Activated CD4-positive, alpha-beta T cell treated with anti-CD3 and anti-CD28 coated beads for 1 hour (primary cell): ENCODE data around the gene RAB6D.
"Not testable (repeated sequence)": the region's sequence is repeated elsewhere in the genome, so short reads cannot be mapped to it uniquely, and the experiment has no call there.

ENCODE experiments used
- DNase-seq: peaks from one replicate; pipeline ENCODE4 v3.0.0-alpha.2; 2020

Gene RAB6D

DNA sequence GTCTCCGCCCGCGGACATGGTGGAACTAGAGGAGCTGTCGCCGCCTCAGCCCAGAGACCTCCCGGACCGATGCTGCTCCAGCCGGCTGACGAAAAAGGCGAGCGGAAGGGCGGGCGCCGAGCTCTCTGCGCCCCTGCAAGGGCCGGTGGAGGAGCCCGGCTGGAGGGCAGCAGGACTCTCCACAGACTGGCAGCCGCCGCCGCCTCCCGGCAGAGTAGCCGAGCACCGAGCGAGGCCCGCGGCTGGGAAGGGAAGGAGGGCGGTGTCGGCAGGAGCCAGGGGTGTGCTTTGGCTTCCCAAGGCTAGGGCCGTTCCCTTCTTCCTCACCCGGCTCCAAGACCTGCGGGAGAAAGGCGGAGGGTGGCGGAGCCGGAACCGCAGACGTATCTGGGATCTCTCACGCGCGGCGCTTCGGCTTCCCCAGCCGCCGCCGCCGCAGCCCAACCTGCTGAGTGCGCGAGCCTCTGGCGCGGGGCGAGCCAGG, at the start of gene RAB6D:
Gene RAB6D, minus strand, starts transcription at position 466 of the 484 bp plus-strand sequence. Its CDS starts 448 bp downstream, at position 18.
- DNase-seq = not testable (repeated sequence)

DNA sequence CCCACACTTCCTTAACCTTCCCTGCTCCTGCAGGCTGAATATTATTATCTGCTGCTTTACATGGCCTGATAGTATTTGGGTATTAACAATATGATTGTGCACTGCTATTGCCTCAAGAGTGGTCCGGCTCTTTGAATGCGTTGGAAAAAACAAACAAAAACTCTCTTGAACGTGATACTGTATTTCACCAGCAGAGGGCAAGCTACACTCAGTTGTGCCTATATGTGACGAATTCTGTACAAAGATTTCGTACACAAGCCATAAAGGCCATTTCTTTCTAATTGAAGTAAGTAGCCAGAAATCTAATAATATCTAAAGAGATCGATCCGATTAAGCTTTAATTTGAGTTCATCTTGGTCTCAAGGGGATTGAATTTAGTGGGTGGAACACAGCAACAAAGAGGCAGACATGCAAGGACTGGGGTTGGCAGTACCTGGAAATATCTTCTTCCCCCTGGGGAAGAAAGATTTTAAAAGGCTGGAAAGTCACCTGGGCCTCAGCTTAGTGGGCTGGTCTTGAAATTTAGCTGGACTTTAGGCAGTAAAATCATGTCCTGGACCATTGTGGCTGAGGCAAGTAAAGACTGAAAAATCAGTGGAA, 49.3 kb upstream of the RAB6D start:
- no peak for DNase-seq

DNA sequence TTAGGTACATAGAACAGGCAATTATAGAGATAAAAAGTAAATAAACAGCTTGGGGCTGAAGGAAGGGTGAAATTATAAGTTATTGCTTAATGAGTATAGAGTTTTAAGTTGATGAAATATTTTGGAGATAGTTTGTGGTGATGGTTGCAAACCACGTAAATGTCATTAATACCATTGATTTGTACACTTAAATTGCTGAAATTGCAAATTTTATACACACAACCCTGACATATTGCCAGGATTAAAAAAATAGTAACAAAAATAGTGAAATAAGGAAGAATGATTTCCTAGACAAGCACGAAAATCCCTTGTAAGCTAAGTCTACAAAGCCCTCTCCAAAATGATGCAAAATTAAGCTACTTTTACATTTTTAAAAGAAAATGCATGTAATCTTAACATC, 46.2 kb upstream of the RAB6D start:
- DNase-seq = no peak

DNA sequence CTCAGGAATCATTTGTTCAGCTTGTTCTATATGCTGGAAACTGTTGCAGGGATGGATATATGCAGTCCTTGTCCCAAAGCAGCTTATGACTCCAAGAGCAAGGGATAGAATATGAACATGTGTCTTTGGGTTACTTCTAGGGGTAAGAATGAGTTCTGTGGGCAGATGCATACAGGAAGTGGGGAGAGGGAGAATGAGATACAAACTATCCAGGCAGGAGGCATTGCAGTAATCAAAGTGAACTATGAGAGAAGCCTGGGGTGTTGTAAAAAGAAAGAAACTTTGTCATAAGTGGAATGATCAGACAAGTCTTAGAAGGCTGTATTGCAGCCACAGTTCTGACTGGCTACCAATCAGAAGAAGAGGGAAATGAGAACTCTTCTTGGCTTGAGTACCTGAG, 44.8 kb upstream of the RAB6D start:
- no peak for DNase-seq

DNA sequence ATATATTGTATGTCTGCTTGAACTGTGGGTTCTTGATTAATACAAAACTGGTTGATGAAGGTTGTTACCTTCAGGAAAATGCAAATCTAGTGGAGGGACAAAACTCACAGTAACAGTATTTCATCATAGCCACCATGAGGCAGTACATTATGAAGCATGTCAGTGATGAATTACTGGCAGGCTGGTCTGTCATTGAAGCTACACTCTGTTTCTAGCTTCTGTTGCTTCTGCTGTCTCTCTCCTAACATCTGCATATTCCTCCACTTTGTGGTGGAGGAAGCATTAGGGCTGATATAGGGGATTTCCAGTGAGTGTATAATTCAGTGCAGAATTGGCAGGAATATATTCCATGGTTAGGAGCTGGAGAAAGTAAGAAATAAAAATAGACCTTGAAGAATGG, 44.2 kb upstream of the RAB6D start:
- no peak for DNase-seq

DNA sequence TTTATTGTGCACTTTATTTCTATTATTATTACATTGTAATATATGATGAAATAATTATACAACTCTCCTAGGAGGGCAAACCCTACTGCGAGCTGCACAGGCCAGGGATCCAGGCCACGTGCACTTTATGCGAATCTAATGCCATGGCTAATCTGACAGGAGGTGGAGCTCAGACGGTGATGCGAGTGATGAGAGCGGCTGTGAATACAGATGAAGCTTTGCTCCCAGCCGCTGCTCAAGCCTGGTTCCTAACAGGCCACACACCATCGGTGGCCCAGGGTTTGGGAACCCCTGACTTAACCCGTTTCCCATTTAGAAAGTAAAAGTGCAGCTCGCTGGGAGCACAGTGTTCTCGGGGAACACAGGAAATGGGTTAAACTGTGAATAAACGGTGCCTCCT, 40.8 kb upstream of the RAB6D start:
- no peak for DNase-seq

DNA sequence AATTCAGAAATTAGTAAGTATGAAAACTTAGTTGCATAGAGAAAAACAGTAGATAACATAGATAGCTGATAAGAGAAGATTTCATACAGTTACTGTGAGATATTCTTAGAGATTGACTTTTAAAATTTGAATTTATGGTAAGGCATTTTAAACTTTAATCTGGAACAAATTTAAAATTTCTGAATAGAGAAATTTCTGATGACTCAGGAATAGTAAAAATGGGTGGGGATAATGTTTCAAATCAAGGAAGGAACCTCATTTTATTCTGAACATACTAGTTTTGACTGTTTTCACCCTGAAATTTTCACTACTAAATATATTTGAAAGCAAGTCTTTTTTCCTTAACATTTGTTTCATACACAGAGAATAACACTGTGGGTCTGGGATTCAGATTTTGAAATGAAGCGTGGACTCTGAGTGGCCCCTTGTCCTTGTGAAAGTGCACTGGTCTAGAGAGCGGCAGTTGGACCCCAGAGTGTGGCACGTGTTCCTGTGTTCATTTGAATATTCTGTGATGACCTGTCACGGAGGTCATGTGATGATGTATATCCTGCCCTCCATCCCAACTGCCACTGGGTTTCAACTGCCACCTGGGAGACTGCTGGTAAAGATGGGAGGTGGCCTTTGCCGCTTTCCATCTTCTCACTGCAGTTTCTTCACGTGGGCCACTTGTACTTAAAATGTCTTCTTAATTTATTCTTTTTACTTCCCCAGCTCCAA, 38.5 kb upstream of the RAB6D start:
- no peak for DNase-seq

DNA sequence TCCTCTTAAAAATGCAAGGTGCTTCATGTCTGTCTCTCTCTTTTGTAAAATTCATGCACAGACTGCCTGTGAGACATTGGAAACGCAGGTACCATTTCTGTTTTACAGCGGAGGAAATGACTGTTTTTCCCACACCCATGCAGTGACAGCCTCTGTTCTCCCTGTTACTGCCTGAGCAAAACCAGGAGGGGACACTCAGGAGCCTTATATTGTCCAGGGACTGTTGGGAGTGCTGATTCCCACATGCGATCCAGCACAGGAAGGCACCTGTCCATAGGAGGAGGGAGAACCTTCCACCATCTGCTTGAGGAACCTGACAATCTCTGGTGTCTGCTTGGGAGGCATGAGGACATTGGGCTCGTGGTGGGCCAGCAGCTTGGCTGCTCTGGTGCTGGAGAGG, 36.9 kb upstream of the RAB6D start:
- DNase-seq = no peak

DNA sequence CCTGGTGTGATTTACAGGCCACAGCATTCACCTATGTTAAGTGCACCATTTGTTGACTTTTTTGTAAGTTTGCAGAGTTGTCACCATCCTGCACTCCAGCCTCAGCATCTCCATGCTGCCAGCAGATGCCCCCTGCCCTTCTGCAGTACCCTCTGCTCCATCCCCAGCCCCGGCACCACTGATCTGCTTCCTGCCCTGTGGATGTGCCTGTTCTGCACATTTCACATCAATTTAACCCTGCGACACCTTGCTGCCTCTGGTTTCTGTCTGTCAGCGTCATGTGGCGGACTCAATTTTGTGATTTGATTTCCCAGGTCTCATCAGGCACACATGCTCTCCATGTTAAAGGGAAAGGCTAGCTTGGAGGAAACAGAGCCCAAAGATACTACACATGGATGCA, 36.5 kb upstream of the RAB6D start:
- not testable (repeated sequence) for DNase-seq

DNA sequence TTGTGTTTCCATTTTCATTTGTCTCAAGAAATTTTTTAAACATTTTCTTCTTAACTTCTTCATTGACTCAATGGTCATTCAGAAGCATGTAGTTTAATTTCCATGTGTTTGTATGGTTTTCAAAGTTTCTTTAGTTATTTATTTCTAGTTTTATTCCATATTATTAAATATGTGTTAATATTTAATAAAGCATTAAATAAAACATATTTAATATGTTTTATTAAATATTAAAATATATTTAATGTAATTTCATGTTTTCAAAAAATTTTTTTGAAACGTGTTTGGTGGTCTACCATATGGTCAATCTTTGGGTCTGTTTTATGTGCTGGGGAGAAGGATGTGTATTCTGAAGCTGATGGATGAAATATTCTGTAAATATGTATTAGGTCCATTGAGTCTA, 32.2 kb upstream of the RAB6D start:
- not testable (repeated sequence) for DNase-seq

DNA sequence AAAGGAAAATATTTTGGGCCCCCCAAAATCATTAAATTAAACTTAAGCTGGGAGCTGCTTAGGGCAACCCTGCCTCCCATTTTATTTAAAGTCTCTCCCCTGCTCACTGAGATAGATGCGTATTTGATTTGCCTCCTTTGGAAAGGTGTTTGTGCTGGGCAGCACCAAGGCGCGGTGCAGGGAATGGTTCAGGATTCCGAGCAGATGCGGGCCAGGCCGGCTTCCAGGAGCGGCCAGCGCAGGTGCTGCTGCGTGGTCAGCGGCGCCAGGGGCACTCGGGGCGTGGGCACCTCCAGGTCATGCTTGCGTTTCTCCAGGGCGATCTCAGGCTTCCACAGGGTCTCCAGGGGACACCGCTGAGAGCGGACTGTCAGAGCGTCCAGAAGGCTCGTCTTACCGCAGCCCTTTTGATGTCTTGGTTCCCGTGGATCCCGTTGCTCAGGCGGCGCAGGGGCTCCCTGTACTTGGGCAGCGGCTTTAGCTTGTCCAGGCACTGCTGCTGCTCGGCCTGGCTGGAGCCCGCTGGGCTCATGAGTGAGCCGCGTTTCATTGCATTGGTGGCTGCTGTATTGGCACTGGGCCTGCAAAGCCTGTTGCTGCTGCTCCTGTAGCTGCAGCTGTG, 31.2 kb upstream of the RAB6D start:
- DNase-seq = not testable (repeated sequence)

DNA sequence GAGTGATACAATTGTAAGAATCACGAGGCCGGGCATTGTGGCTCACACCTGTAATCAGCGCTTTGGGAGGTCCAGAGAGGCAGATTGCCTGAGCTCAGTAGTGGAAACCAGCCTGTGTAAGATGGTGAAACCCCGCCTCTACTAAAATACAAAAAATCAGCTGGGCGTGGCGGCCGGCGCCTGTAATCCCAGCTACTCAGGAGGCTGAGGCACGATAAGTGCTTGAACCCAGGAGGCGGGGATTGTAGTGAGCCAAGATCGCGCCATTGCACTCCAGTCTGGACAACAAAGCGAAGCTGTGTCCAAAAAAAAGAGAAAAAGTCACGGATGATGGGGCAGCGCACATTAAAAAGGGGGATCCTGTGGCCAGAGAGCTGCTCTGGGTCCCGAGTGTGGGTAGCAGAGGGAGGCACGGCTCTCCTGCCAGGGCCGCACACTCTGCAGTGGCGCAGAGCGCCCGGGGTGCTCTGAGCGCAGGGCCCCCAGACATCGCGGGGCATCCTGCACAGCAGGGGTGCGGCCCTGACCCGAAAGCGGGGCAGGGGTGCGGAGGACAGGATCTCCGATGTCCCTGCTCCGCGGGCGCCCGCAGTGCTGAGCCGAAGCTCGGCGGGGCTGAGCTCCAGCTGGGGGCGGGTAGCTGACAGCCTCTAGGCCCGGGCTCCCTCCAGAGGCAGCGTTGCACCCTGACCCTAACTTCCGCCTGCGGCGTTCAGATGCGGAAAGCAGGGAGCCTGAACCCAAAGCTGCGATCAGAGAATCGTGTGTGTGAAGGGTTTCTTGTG, 30.4 kb upstream of the RAB6D start:
- DNase-seq = no peak

DNA sequence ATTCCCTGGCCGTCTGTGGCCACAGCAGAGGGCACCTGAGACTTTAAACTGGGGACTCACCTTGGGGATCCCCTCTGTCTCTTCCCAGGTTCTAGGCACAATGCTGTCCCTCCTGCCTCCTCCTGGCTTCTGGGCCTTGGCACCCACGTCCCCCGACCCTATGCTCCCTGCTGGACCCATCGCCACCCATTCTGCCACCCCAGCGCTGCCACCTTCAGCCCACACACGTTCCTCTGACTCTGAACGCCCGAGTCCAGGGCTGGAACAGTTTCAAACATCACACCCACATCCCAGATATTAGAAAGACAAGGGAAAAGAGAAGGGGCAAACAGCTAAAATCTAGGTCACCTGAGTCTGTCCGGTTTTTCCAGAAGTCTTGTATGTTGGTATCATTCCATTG, 28.0 kb upstream of the RAB6D start:
- DNase-seq = not testable (repeated sequence)

DNA sequence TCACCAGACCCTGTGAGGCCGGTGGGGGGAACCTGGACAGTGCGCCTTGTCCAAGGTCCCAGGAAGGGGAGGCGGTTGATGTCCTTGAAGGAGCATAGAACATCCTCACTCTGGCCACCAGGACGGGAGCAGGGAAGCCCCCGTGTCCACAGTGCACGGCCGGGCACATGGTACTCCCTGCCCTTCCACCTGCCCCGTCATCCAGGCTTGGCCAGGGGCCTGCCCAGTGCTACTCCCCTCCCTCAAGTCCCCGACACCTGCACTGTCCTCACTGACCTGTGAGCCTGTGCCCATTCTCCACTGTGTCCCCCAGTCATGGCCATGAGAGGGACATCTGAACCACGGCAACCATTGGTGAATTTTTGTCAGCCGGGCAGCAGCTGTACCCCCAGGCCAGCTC, 27.5 kb upstream of the RAB6D start:
- not testable (repeated sequence) for DNase-seq

DNA sequence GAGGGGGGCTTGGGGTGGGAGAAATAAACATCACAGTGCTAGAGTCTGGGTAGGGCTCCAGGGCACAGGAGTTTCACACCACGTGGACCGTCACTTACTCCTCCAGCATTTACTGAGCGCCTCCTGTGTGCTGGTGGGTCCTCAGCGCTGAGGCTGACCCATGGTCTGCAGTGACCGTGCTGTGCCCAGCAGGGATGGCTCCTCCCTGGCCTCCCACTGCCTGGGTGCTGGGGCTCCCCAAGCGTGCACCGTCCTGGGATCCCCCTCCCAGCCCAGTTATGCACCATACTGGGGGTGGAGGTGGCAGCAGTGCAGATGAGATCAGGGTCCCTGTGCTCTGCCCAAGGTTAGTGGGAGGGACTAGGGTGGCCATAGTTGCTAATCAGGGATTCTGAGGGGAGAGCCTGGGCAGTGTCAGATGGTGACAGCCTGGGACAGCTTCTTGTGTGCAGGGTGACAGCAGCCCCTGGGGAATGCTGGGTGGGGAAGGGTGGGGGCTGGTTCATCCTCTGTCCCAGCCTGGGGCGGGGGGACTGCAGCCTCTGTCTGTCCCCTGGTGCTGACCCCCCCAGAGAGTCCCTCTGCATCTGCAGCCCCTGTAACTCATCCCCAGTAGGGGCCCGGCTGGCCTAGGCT, 26.6 kb upstream of the RAB6D start:
- not testable (repeated sequence) for DNase-seq

DNA sequence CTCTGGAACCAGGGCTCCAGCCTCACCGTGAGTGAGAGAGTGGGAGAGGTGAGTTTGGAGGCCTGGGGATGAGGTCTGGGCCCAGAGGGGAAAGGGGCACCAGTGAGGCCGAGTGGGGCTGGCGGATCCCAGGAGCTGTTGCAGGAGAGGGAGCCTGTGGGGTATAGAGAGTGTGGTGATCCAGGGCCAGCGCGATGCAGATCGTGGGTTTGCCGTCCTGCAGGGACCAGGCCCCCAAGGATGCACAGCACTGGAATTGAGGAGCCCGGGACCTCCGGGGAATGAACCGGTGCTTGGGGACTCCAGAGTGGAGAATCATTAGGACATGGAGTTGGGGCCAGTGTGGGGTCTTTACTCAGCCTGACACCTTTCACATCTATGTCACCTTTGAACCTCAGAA, 25.7 kb upstream of the RAB6D start:
- DNase-seq = no peak

DNA sequence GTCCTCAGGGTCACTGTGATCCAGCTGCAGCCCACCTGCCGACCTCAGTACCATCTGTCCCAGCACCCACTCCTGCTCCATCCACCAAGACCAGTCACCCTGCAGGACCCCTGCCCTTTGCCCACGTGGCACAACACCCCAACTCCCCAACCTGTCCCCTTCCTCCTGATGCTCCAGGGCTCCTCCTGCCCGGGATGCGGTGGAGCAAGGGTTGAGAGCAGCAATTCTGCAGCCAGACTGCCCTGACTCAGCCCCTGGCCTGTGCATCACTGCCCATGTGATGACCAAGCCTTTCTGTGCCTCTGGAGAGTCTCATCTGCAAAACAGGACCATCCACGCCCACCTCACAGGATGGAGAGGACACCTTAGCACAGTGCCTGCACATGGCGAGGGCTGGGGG, 24.9 kb upstream of the RAB6D start:
- DNase-seq = not testable (repeated sequence)

DNA sequence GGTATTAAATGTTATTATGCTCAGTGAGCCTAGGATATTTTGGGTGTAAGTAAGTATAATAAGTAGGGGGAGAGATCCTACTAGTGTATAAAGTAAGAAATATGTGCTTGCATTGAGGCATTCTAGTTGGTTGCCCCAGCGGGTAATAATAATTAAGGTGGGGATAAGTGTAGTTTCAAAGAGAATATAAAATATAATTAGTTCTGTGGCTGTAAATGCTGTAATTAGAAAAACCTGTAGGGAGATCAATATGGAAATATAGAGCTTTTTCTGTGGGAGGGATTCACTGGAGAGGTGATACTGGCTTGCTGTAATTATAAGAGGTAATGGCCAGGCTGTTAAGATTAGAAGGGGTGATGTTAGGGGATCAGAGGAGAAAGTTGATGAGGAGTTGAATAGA, 9.1 kb upstream of the RAB6D start:
- not testable (repeated sequence) for DNase-seq

DNA sequence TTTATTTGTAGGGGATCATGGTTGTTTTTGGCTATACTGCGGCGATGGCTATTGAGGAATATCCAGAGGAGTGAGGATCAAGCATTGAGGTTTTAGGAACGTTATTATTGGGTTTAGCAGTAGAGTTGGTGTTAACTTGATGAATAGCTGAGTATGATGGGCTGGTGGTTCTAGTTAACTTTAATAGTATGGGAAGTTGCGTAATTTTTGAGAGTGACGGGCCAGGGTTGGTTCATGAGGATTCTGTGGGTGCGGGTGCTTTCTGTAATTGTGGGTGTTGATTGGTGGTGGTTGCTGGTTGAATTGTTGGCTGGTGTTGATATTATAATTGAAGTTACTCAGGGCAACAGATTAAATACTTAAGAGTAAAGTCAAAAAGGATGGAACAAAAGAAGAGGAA, 6.0 kb upstream of the RAB6D start:
- DNase-seq = no peak

DNA sequence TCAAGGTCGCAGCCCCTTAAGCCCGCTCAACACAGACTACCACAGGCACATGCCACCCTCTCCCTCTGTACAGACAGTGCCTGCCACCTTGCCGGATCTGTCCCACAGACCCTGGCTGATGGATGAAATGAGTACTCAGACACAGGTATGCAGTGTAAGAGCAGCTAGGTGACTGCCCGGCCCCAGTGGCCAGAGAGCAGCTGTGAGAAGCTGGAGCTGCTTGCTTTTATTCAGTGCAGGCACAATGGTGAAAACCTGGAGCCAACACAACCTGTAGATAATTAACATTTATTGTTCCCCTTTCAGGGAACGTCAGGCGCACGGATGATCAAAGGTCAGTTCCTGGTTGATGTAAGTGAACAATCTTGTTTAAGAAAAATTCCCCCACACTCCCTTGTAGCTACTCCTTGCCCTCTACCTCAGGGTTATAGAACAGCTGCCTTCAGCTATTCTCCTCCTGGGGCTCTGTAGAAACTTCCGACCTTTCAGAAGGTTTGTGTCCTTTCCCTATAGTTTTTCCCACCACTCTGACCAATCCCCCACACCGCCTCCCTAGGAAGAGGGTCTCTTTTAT, 4.6 kb upstream of the RAB6D start:
- not testable (repeated sequence) for DNase-seq

DNA sequence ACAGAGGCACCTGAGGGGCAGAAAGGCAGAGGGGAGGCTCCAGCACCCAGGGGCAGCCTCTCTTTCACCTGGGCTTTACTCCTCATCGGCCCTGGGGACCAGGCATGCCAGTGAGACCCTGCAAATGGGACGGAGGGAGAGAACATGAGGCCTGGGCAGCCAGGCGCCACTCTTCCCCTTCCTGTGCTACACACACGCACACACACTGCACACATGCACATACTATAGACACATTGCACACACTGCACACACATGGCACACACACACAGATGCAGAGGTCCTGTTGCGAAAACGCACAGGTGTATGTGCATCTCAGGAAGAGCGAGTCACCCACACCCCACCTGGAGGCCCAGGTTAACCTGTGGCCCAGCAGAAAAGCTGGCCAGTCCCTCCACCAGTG, 3.4 kb upstream of the RAB6D start:
- DNase-seq = no peak

DNA sequence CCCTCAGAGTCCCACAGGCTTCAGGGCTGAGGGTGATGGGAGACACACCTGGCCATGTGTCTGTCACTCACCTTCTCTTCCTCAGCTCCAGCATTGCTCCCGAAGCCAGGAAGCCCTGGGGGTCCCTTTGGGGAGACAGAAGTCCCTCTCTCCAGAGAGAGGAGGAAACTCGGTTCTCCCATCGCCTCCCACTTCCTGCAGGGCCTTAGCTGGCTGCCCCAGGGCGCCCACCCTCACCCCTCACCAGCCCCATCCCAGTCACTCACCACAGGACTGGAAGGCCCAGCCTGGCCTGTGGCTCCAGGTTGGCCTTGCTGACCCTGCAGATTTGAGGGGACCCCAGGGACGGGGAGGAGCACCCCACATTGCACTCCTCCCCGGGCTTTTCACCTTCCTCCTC, 2.7 kb upstream of the RAB6D start:
- DNase-seq = no peak

DNA sequence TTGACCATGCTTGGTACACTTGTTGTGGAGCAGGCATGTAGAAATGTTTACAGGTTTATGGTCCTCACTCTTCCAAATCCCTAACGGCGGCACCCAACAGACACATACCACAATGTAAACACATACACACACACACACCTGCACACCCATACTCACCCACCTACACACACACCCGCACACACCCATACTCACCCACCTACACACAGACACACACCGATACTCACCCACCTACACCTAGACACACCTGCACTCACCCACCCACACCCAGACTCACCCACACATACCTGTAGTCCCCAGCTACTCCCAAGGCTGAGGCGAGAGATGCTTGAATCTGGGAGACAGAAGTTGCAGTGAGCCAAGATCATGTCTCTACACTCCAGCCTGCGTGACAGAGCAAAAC, 1.5 kb upstream of the RAB6D start:
- DNase-seq = no peak
